NT2/D1 (cell line): ENCODE results near the gene MERTK.

Source experiments
- DNase-seq: peaks from one replicate; pipeline ENCODE4 v3.0.0-alpha.2; 2011; ENCODE audit warnings: low read depth, low spot score
- H3K27me3 ChIP-seq: 2 replicates; pipeline ENCODE4 v1.6.0; 2011; ENCODE audit warnings: mild to moderate bottlenecking; ENCODE audit not compliant: insufficient read length, insufficient read depth
- H3K36me3 ChIP-seq: 2 replicates; pipeline ENCODE4 v1.6.1; 2011; ENCODE audit warnings: mild to moderate bottlenecking, low read length, mixed read lengths; ENCODE audit not compliant: insufficient read depth, insufficient read length
- H3K4me1 ChIP-seq: 2 replicates; pipeline ENCODE4 v1.5.1; 2011; ENCODE audit not compliant: insufficient read depth, insufficient read length
- H3K4me3 ChIP-seq: 2 replicates; pipeline ENCODE4 v1.5.1; 2011; ENCODE audit warnings: low read depth; ENCODE audit not compliant: insufficient read length
- H3K9ac ChIP-seq: 2 replicates; pipeline ENCODE4 v1.6.0; 2011; ENCODE audit warnings: low read depth; ENCODE audit not compliant: insufficient read length
- H3K9me3 ChIP-seq: 2 replicates; pipeline ENCODE4 v1.5.1; 2011; ENCODE audit warnings: mild to moderate bottlenecking, low read length; ENCODE audit not compliant: insufficient read depth
- SUZ12 ChIP-seq: IDR thresholded peaks from 2 replicates; pipeline ENCODE4 v1.6.1; 2011; ENCODE audit not compliant: insufficient read length, insufficient read depth; ENCODE audit errors: extremely low read depth
- YY1 ChIP-seq: IDR thresholded peaks from 2 replicates; pipeline ENCODE4 v1.6.1; 2011; ENCODE audit not compliant: insufficient read length, insufficient read depth
- ZNF274 ChIP-seq: IDR thresholded peaks from 2 replicates; pipeline ENCODE4 v1.6.1; 2011; ENCODE audit warnings: mild to moderate bottlenecking, low read depth, low read length

The MERTK gene

DNA sequence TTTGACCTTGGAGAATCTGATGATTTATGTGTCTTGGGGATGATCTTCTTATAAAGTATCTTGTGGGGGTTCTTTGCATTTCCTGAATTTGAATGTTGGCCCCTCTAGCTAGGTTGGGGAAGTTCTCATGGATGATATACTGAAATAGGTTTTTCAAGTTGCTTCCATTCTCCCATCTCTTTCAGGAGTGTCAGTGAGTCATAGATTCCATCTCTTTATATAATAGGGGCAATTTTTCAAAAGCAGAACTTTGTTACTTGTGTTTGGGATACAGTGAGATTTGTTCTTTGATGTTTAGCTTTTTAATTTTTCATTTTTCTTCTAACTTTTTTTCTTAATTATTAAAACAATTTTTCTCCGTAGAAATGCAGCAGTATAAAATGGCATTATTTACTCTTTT, 176.1 kb downstream of the MERTK start:
- Histone ChIP-seq H3K36me3 (peaks cover 12% of the 10 kb centered on the region), H3K27me3 (no peaks in the 10 kb centered on the region), H3K4me3 (no peak overlapping the region), H3K9ac (no peak overlapping the region), H3K9me3 (peaks cover 10% of the 10 kb centered on the region; the same call in 1 of the 2 replicates), H3K4me1 (no peaks in the 10 kb centered on the region)
- DNase-seq, result no peak
- TF ChIP-seq ZNF274 (no peak), SUZ12 (no peak), YY1 (no peak)

- no peaks in the 10 kb centered on the region for H3K4me1 ChIP-seq
- H3K9ac ChIP-seq, result no peak overlapping the region
- no peak for TF ChIP-seq ZNF274
- TF ChIP-seq YY1, result no peak
- no peak for TF ChIP-seq SUZ12
- peaks cover 10% of the 10 kb centered on the region; the same call in 1 of the 2 replicates for H3K9me3 ChIP-seq
- no peak overlapping the region for H3K4me3 ChIP-seq
- DNase-seq, result no peak
- H3K27me3 ChIP-seq, result no peaks in the 10 kb centered on the region
- H3K36me3 ChIP-seq, result peaks cover 12% of the 10 kb centered on the region
Measured at GRCh38 chr2:112075490-112076260, 177.3 kb downstream of the MERTK start.

GRCh38 chr2:112077814-112078213, 179.4 kb downstream of the MERTK start:
- Histone ChIP-seq H3K9ac (no peak overlapping the region), H3K9me3 (peaks cover 10% of the 10 kb centered on the region; the same call in 1 of the 2 replicates), H3K27me3 (no peaks in the 10 kb centered on the region), H3K36me3 (peaks cover 25% of the 10 kb centered on the region), H3K4me1 (no peaks in the 10 kb centered on the region), H3K4me3 (no peak overlapping the region)
- TF ChIP-seq SUZ12, result no peak
- TF ChIP-seq YY1, result no peak
- no peak for DNase-seq
